Measurements from ENCODE around the gene JAM2. TPM values are rescaled to one million over a fixed set of nuclear protein-coding genes. Genes with fewer than 3 reads are reported as not detected.

Gene JAM2
- polyA plus RNA-seq, 2 of the 4 experiments (the other 2 are of a cell fraction): 0.01 TPM

DNA sequence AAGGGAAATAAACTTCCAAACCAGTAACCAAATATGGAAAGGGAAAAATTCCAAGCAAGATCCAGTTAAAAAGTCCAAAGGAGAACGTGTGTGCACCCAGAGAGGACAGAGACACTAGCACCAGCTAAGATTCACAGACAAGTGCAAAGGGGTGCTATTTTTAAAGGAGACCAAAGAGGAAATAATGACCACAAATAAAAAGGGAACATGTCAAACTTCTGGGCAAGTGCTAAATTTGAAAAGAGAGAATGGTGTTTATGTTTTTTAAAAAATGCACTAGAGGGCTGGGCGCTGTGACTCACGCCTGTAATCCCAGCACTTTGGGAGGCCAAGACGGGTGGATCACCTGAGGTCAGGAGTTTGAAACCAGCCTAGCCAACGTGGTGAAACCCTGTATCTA, 8.6 kb downstream of the JAM2 start:
- no peak for FAIRE-seq
- no peak for ATAC-seq
- no peak overlapping the region for H3K4me2 ChIP-seq
- DNase-seq (ENCODE audit: low read depth in 1 of 2, low spot score in 1 of 2): no peak
- ChIA-PET CTCF (interaction anchor here (1.0 kb wide), 1 partner anchor 40 kb away, joined by 3 read pairs; no protein-coding TSS in a partner anchor), POLR2A (no interaction called here)
- 17% methylated on average over 5 of the region's 5 CpGs for WGBS (ENCODE audit: missing lambda C conversion rate)
- no peaks in the 10 kb centered on the region for H3K9me3 ChIP-seq
- H3K27ac ChIP-seq: no peak overlapping the region
- H3K4me1 ChIP-seq: no peaks in the 10 kb centered on the region
- no peak overlapping the region for H3K4me3 ChIP-seq
- TF ChIP-seq HOXA7 (CRISPR knock-in tag; IDR thresholded peaks at IDR 0.05): no peak
- no peak for TF ChIP-seq ZNF302 (CRISPR knock-in tag; IDR thresholded peaks at IDR 0.05)
- TF ChIP-seq, protein P1, sequence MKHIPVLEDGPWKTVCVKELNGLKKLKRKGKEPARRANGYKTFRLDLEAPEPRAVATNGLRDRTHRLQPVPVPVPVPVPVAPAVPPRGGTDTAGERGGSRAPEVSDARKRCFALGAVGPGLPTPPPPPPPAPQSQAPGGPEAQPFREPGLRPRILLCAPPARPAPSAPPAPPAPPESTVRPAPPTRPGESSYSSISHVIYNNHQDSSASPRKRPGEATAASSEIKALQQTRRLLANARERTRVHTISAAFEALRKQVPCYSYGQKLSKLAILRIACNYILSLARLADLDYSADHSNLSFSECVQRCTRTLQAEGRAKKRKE (CRISPR knock-in tag; IDR thresholded peaks at IDR 0.05; ENCODE audit: low read depth): no peak
- no peak for TF ChIP-seq NR3C1 (IDR thresholded peaks at IDR 0.05)
- TF ChIP-seq, protein P2, sequence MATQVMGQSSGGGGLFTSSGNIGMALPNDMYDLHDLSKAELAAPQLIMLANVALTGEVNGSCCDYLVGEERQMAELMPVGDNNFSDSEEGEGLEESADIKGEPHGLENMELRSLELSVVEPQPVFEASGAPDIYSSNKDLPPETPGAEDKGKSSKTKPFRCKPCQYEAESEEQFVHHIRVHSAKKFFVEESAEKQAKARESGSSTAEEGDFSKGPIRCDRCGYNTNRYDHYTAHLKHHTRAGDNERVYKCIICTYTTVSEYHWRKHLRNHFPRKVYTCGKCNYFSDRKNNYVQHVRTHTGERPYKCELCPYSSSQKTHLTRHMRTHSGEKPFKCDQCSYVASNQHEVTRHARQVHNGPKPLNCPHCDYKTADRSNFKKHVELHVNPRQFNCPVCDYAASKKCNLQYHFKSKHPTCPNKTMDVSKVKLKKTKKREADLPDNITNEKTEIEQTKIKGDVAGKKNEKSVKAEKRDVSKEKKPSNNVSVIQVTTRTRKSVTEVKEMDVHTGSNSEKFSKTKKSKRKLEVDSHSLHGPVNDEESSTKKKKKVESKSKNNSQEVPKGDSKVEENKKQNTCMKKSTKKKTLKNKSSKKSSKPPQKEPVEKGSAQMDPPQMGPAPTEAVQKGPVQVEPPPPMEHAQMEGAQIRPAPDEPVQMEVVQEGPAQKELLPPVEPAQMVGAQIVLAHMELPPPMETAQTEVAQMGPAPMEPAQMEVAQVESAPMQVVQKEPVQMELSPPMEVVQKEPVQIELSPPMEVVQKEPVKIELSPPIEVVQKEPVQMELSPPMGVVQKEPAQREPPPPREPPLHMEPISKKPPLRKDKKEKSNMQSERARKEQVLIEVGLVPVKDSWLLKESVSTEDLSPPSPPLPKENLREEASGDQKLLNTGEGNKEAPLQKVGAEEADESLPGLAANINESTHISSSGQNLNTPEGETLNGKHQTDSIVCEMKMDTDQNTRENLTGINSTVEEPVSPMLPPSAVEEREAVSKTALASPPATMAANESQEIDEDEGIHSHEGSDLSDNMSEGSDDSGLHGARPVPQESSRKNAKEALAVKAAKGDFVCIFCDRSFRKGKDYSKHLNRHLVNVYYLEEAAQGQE (IDR thresholded peaks at IDR 0.05): no peak
- no peak for TF ChIP-seq CBX8 (IDR thresholded peaks at IDR 0.05)
- TF ChIP-seq MAZ (IDR thresholded peaks at IDR 0.05; ENCODE audit: borderline replicate concordance, low read depth, low read length): no peak
- no peak for TF ChIP-seq KDM5A (IDR thresholded peaks at IDR 0.05)
- TF ChIP-seq, protein P3, sequence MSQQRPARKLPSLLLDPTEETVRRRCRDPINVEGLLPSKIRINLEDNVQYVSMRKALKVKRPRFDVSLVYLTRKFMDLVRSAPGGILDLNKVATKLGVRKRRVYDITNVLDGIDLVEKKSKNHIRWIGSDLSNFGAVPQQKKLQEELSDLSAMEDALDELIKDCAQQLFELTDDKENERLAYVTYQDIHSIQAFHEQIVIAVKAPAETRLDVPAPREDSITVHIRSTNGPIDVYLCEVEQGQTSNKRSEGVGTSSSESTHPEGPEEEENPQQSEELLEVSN (IDR thresholded peaks at IDR 0.05; ENCODE audit: borderline replicate concordance, low read depth): no peak
- TF ChIP-seq ZFP36 (IDR thresholded peaks at IDR 0.05; ENCODE audit: borderline replicate concordance, partially characterized antibody): no peak
- TF ChIP-seq TP53 (CRISPR knock-in tag; IDR thresholded peaks at IDR 0.05): no peak
- TF ChIP-seq SREBF2 (IDR thresholded peaks at IDR 0.05): no peak
- TF ChIP-seq SMC3 (IDR thresholded peaks at IDR 0.05): no peak
- no peak for TF ChIP-seq FOSB (CRISPR knock-in tag; IDR thresholded peaks at IDR 0.05)
- TF ChIP-seq GATA3 (IDR thresholded peaks at IDR 0.05; ENCODE audit: borderline replicate concordance): no peak
- TF ChIP-seq RCOR1 (IDR thresholded peaks at IDR 0.05; ENCODE audit: low read depth, low read length): no peak
- TF ChIP-seq, protein P4, sequence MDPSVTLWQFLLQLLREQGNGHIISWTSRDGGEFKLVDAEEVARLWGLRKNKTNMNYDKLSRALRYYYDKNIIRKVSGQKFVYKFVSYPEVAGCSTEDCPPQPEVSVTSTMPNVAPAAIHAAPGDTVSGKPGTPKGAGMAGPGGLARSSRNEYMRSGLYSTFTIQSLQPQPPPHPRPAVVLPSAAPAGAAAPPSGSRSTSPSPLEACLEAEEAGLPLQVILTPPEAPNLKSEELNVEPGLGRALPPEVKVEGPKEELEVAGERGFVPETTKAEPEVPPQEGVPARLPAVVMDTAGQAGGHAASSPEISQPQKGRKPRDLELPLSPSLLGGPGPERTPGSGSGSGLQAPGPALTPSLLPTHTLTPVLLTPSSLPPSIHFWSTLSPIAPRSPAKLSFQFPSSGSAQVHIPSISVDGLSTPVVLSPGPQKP (IDR thresholded peaks at IDR 0.05; ENCODE audit: low read depth, low read length): no peak
- no peak for TF ChIP-seq HOXB13 (CRISPR knock-in tag; IDR thresholded peaks at IDR 0.05; ENCODE audit: low read depth)
- no peak for TF ChIP-seq RFX5 (IDR thresholded peaks at IDR 0.05)

DNA sequence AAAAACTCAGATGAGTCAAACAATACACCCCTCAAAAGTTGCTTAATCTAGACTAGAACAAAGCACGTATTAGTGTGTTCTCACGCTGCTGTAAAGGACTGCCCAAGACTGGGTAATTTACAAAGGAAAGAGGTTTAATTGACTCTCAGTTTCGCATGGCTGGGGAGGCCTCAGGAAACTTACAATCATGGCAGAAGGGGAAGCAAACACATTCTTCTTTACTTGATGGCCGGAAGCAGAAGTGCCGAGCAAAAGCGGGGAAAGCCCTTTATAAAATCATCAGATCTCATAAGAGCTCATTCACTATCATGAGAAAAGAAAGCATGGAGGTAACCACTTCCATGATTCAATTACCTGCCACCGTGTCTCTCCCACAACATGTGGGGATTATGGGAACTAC, 10.1 kb downstream of the JAM2 start:
- WGBS (ENCODE audit: missing lambda C conversion rate): 34% methylated on average over 7 of the region's 7 CpGs
- no peaks in the 10 kb centered on the region for H3K4me1 ChIP-seq
- ChIA-PET CTCF (no interaction called here), POLR2A (no interaction called here)
- no peak overlapping the region for H3K4me3 ChIP-seq
- FAIRE-seq (no peak), ATAC-seq (no peak), DNase-seq (ENCODE audit: low read depth in 1 of 2, low spot score in 1 of 2) (no peak)
- H3K4me2 ChIP-seq: no peak overlapping the region
- no peak overlapping the region for H3K27ac ChIP-seq
- H3K9me3 ChIP-seq: no peaks in the 10 kb centered on the region
- TF ChIP-seq HDAC2 (IDR thresholded peaks at IDR 0.05) (no peak), JUNB (IDR thresholded peaks at IDR 0.05) (no peak), CHD2 (IDR thresholded peaks at IDR 0.05; ENCODE audit: low read length, partially characterized antibody) (no peak), FOXS1 (CRISPR knock-in tag; IDR thresholded peaks at IDR 0.05) (no peak), RFX5 (IDR thresholded peaks at IDR 0.05) (no peak), NR3C1 (IDR thresholded peaks at IDR 0.05) (no peak), SREBF2 (IDR thresholded peaks at IDR 0.05) (no peak), CBX2 (IDR thresholded peaks at IDR 0.05; ENCODE audit: borderline replicate concordance, low read depth) (no peak), FOSL2 (IDR thresholded peaks at IDR 0.05) (no peak), FOSL2 (CRISPR knock-in tag; IDR thresholded peaks at IDR 0.05) (no peak), CHD4 (IDR thresholded peaks at IDR 0.05; ENCODE audit: borderline replicate concordance) (no peak)
- TF ChIP-seq, protein P3 (IDR thresholded peaks at IDR 0.05; ENCODE audit: borderline replicate concordance, low read depth): no peak
- TF ChIP-seq, protein P2 (IDR thresholded peaks at IDR 0.05): no peak
